Liver (tissue), 9 donors: ENCODE data around the gene IGSF6. TPM values are rescaled to one million over a fixed set of nuclear protein-coding genes. Genes with fewer than 3 reads are reported as not detected.

ENCODE experiments used
- DNase-seq: peaks from one replicate; pipeline ENCODE4 v3.0.0-alpha.2; 2017; ENCODE audit warnings: low spot score
- H3K27ac ChIP-seq, 2 donors: one replicate each; pipeline ENCODE4 v1.7.0; 2013; ENCODE audit warnings: inconsistent platforms in 2 of 2, low read length in 2 of 2, control low read depth in 1 of 2, low read depth in 1 of 2, mild to moderate bottlenecking in 1 of 2
- H3K27me3 ChIP-seq, 4 donors: one replicate each; pipeline versions ENCODE4 v1.6.1 to v1.7.0; 2013; ENCODE audit warnings: low read length in 3 of 4, inconsistent platforms in 1 of 4, mild to moderate bottlenecking in 1 of 4, moderate library complexity in 1 of 4; ENCODE audit not compliant: control insufficient read depth in 4 of 4, insufficient read depth in 4 of 4
- H3K36me3 ChIP-seq, 4 donors: one replicate each; pipeline versions ENCODE4 v1.6.1 to v1.7.0; 2013; ENCODE audit warnings: low read length in 3 of 4, mild to moderate bottlenecking in 3 of 4, low read depth in 1 of 4, moderate library complexity in 1 of 4; ENCODE audit not compliant: control insufficient read depth in 4 of 4, insufficient read depth in 3 of 4
- H3K4me1 ChIP-seq, 4 donors: one replicate each; pipeline versions ENCODE4 v1.6.1 to v1.7.0; 2013; ENCODE audit warnings: low read length in 3 of 4, mild to moderate bottlenecking in 3 of 4, moderate library complexity in 1 of 4; ENCODE audit not compliant: control insufficient read depth in 4 of 4, insufficient read depth in 4 of 4
- H3K4me3 ChIP-seq, 3 donors: one replicate each; pipeline versions ENCODE4 v1.6.1 to v1.7.0; 2013; ENCODE audit warnings: low read length in 3 of 3, control low read depth in 1 of 3, low read depth in 1 of 3, mild to moderate bottlenecking in 1 of 3
- H3K9ac ChIP-seq, 2 donors: one replicate each; pipeline ENCODE4 v1.7.0; 2013; ENCODE audit warnings: low read length in 2 of 2, mild to moderate bottlenecking in 2 of 2, moderate library complexity in 2 of 2, control low read depth in 1 of 2, low read depth in 1 of 2
- H3K9me3 ChIP-seq, 4 donors: one replicate each; pipeline versions ENCODE4 v1.6.1 to v1.7.0; 2013; ENCODE audit warnings: low read length in 3 of 4; ENCODE audit not compliant: control insufficient read depth in 4 of 4
- ATF3 ChIP-seq: IDR thresholded peaks from 2 replicates; pipeline ENCODE4 v1.6.1; 2016; ENCODE audit warnings: antibody characterized with exemption
- EGR1 ChIP-seq, 2 donors: IDR thresholded peaks; 2 replicates each; pipeline ENCODE4 v1.6.1; 2016 to 2018; ENCODE audit warnings: antibody characterized with exemption in 2 of 2, low read depth in 2 of 2
- FOXA2 ChIP-seq: IDR thresholded peaks from 2 replicates; pipeline ENCODE4 v1.6.1; 2016; ENCODE audit warnings: antibody characterized with exemption
- GABPA ChIP-seq, 2 donors: IDR thresholded peaks in 1 of 2; conservative IDR thresholded peaks in 1 of 2; 2 replicates each; pipeline ENCODE4 v1.6.1; 2016; ENCODE audit warnings: antibody characterized with exemption in 2 of 2, mild to moderate bottlenecking in 1 of 2, moderate library complexity in 1 of 2
- HNF4G ChIP-seq: IDR thresholded peaks from 2 replicates; pipeline ENCODE4 v1.6.1; 2016; ENCODE audit warnings: antibody characterized with exemption
- JUND ChIP-seq, 2 donors: IDR thresholded peaks; 2 replicates each; pipeline ENCODE4 v1.6.1; 2016; ENCODE audit warnings: antibody characterized with exemption in 2 of 2
- NR2F2 ChIP-seq: IDR thresholded peaks from 2 replicates; pipeline ENCODE4 v1.6.1; 2016; ENCODE audit warnings: antibody characterized with exemption
- REST ChIP-seq: IDR thresholded peaks from 2 replicates; pipeline ENCODE4 v1.6.1; 2016; ENCODE audit warnings: antibody characterized with exemption, mild to moderate bottlenecking
- RXRA ChIP-seq, 2 donors: IDR thresholded peaks; 2 replicates each; pipeline ENCODE4 v1.6.1; 2017 to 2018; ENCODE audit warnings: antibody characterized with exemption in 2 of 2, mild to moderate bottlenecking in 1 of 2
- WGBS: extraction: QIAGEN DNeasy Blood & Tissue Kit; methylation state at CpG from one replicate; pipeline ENCODE4 v1.1.7; 2013; 5-methylcytosine and 5-hydroxymethylcytosine counted together
- polyA plus RNA-seq, 2 donors: library from polyadenylated mRNA; stranded (reverse) in 1 of 2; unstranded in 1 of 2; fragments of 200-250 nt in 1 of 2; fragments of >200 nt in 1 of 2; fragmentation: Nextera tagmentation in 1 of 2; extraction: Ambion mirVana in 1 of 2; gene quantifications; one replicate each; pipeline versions ENCODE4 v1.2.1 to v1.2.3, GENCODE V29; 2013 to 2015
- total RNA-seq, 2 donors: library from RNA; depleted of rRNA; stranded (reverse); fragments of >200 nt; gene quantifications; one replicate each; pipeline ENCODE4 v1.2.3, GENCODE V29; 2014
- donor health status: healthy.
- donor health status: healthy.
- donor health status: healthy.
- donor health status: healthy.
- donor health status: healthy.

The IGSF6 gene, protein sequence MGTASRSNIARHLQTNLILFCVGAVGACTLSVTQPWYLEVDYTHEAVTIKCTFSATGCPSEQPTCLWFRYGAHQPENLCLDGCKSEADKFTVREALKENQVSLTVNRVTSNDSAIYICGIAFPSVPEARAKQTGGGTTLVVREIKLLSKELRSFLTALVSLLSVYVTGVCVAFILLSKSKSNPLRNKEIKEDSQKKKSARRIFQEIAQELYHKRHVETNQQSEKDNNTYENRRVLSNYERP
- total RNA-seq = 10 to 100 TPM in 1 of 2 donors, 1 to 10 TPM in 1; 5.2 to 27.3 TPM
- polyA plus RNA-seq = 1 to 10 TPM; 2.6 to 5.7 TPM

DNA sequence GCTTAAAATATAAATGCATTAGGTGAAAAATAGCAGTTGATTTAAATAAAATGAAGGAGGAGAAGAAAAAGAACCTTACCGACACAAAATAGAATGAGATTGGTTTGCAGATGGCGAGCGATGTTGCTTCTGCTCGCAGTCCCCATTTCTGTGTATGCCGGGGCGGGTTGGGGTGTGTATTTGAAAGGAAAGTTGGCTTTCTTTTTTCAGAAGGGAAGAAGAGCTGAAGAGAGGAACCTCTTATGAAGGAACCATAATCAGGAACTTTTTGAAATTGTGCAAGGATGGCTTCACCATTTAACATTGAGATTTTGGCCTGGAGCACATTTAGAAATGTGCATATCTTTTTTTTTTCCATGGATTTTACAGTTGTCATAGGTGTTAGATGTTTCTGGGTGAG lies at the start of gene IGSF6:
IGSF6 (minus strand) TSS at position 156 of the 400 bp plus-strand sequence; CDS start at position 146, 10 bp downstream.
- TF ChIP-seq ATF3 (no peak), NR2F2 (no peak), EGR1 (IDR thresholded peaks at IDR 0.05; ENCODE audit: low read depth in 2 of 2) (no peak), REST (no peak)
- Histone ChIP-seq H3K27me3 (no peaks in the 10 kb centered on the region), H3K36me3 (peaks cover 0 to 3% (median under 1%) of the 10 kb centered on the region in 4 donors), H3K4me1 (no peaks in the 10 kb centered on the region), H3K9ac (no peak within 1 kb of the TSS), H3K27ac (peak within 1 kb of the TSS; percentile 31 to 46), H3K4me3 (no peak within 1 kb of the TSS), H3K9me3 (no peaks in the 10 kb centered on the region)
- 89% methylated on average over 6 of the region's 6 CpGs for WGBS
- no peak for DNase-seq

DNA sequence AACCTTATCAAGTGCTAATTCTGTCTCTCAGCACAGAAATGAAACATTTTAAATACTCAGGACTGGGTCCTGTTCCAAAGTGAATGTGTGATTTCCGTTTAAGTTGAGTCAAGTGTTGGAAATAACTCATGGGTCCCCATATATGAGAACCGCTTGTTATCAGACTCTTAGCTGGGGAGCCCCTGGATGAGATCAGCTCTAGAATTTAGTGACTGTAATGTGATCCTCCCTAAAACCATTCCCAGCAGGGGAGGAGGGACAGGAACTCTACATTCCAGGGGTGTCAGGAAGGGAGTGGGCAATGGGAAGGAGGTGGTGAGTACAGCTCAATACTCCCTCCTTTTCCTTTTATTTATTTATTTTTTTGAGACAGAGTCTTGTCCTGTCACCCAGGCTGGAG lies 48.9 kb upstream of the IGSF6 start:
- Histone ChIP-seq H3K4me3 (no peak overlapping the region), H3K9ac (no peak overlapping the region), H3K27ac (no peak overlapping the region), H3K4me1 (no peaks in the 10 kb centered on the region), H3K27me3 (no peaks in the 10 kb centered on the region), H3K36me3 (no peaks in the 10 kb centered on the region), H3K9me3 (no peaks in the 10 kb centered on the region)
- WGBS = 36% methylated on average over 2 of the region's 2 CpGs
- no peak for DNase-seq
- no peak for TF ChIP-seq HNF4G

DNA sequence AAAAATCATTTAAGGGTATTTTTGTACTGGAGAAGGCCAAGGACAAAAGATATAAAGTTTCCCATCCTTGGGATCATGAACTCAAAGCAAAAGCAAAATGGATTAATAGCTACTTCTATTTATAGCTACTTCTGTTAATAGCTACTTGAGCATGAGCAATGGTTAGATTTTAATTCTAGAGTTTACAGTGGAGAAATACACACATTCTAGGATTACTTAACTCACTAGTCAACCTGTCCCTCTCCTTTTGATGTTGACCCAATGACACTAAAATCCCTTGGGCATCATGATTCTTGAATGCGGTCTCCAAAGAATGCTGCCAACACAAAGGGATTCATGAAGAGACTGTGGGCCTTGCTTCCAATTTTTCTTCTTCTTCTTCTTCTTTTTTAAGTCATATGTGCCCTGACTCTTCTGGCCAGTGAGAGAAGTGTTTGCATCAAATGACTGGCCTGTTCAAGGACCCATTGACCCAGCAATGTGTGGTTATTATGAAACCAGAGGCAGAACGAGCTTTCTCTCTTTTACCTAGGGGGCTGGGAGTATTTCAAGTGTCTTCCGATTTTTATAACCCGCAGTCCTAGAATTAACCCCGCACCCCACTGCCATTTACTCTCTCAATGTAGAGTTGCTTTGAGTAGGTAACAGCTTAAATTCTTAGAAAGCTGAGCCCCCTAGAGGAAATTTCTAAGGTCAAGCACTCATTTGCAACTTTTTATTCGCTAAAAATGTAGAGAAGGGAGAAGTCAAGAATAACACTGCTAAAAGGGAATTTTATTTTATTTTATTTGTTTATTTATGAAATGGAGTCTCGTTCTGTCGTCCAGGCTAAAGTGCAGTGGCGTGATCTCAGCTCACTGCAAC lies 46.0 kb upstream of the IGSF6 start:
- no peaks in the 10 kb centered on the region for H3K9me3 ChIP-seq
- no peaks in the 10 kb centered on the region for H3K27me3 ChIP-seq
- no peak for DNase-seq
- H3K4me1 ChIP-seq = no peaks in the 10 kb centered on the region
- H3K36me3 ChIP-seq = no peaks in the 10 kb centered on the region
- no peak overlapping the region for H3K27ac ChIP-seq
- TF ChIP-seq GABPA (IDR thresholded peaks at IDR 0.05 in 1 of 2, conservative IDR thresholded peaks at IDR 0.05 in 1 of 2) = no peak
- TF ChIP-seq RXRA (IDR thresholded peaks at IDR 0.05) = no peak
- TF ChIP-seq HNF4G = no peak
- TF ChIP-seq FOXA2 = no peak
- TF ChIP-seq JUND (IDR thresholded peaks at IDR 0.05) = no peak
- 81% methylated on average over 9 of the region's 9 CpGs for WGBS
- H3K9ac ChIP-seq = no peak overlapping the region
- no peak overlapping the region for H3K4me3 ChIP-seq
